HG02678 (cell line): ENCODE data around the gene RASSF4.

Experiments
- ATAC-seq: cut with Tn5 transposase; IDR thresholded peaks from one replicate; pipeline ENCODE4 v1.9.1; 2021; ENCODE audit warnings: mild to moderate bottlenecking, moderate library complexity; ENCODE audit not compliant: unreplicated experiment

RASSF4 gene

GRCh38 chr10:44985175-44985681 lies 25.6 kb downstream of the RASSF4 start:
- no peak for ATAC-seq

GRCh38 chr10:44986179-44986578 lies 26.6 kb downstream of the RASSF4 start:
- ATAC-seq, result no peak

GRCh38 chr10:44986670-44987069 lies 27.1 kb downstream of the RASSF4 start:
- ATAC-seq, result no peak

GRCh38 chr10:44988957-44989585 lies 29.5 kb downstream of the RASSF4 start:
- ATAC-seq, result no peak

- ATAC-seq, result no peak
These were observed 30.1 kb downstream of the RASSF4 start for GRCh38 chr10:44989597-44990301.

- no peak for ATAC-seq
These were observed 30.7 kb downstream of the RASSF4 start for GRCh38 chr10:44990302-44990655.

- no peak for ATAC-seq
These were observed 31.4 kb downstream of the RASSF4 start for GRCh38 chr10:44990965-44991364.

GRCh38 chr10:44991571-44991970 lies 32.0 kb downstream of the RASSF4 start:
- no peak for ATAC-seq

GRCh38 chr10:44992070-44992731 lies 32.6 kb downstream of the RASSF4 start:
- no peak for ATAC-seq

GRCh38 chr10:44992732-44993225 lies 33.2 kb downstream of the RASSF4 start:
- ATAC-seq, result no peak

GRCh38 chr10:44993226-44993921 lies 33.8 kb downstream of the RASSF4 start:
- no peak for ATAC-seq

- no peak for ATAC-seq
These were observed 34.5 kb downstream of the RASSF4 start for GRCh38 chr10:44993922-44994751.

- no peak for ATAC-seq
These were observed 35.3 kb downstream of the RASSF4 start for GRCh38 chr10:44994752-44995530.

GRCh38 chr10:44995581-44995913 lies 35.9 kb downstream of the RASSF4 start:
- ATAC-seq, result no peak

- no peak for ATAC-seq
These were observed 36.5 kb downstream of the RASSF4 start for GRCh38 chr10:44995914-44996669.

GRCh38 chr10:44997105-44997748 lies 37.6 kb downstream of the RASSF4 start:
- no peak for ATAC-seq

- no peak for ATAC-seq
These were observed 38.6 kb downstream of the RASSF4 start for GRCh38 chr10:44998146-44998631.

- ATAC-seq, result no peak
These were observed 40.6 kb downstream of the RASSF4 start for GRCh38 chr10:45000138-45000751.
